HepG2 (cell line): Measurements from ENCODE around the gene IL32. TPM values are rescaled to one million over a fixed set of nuclear protein-coding genes. Genes with fewer than 3 reads are reported as not detected.

ENCODE experiments used
- HNRNPK ChIP-seq: fragments of 200-400 bp; formaldehyde crosslinking; IDR thresholded peaks from 2 replicates; pipeline ENCODE4 v1.6.1; 2018; ENCODE audit warnings: low read length, low read depth, moderate library complexity, mild to moderate bottlenecking; ENCODE audit not compliant: poor library complexity, severe bottlenecking
- LCORL ChIP-seq, 2 experiments: fragments of 450-650 bp in 1 of 2; sonication (generic) in 1 of 2; formaldehyde crosslinking in 1 of 2; IDR thresholded peaks; 2 replicates each; pipeline versions ENCODE4 v1.5.0 to v1.6.1; 2017 to 2020; ENCODE audit warnings: antibody characterized with exemption in 1 of 2, missing genetic modification reagents in 1 of 2
- MED13 ChIP-seq: sonication (generic); formaldehyde crosslinking; IDR thresholded peaks from 2 replicates; pipeline ENCODE4 v1.5.0; 2020; ENCODE audit warnings: missing genetic modification reagents
- SMAD1 ChIP-seq: sonication (generic); formaldehyde crosslinking; IDR thresholded peaks from 2 replicates; pipeline ENCODE4 v1.4.0; 2020; ENCODE audit warnings: missing genetic modification reagents, low read depth, mild to moderate bottlenecking, borderline replicate concordance
- ZBTB3 ChIP-seq: sonication (generic); formaldehyde crosslinking; IDR thresholded peaks from 2 replicates; pipeline ENCODE4 v1.4.0; 2020; ENCODE audit warnings: low read depth, mild to moderate bottlenecking, moderate library complexity, missing genetic modification reagents, borderline replicate concordance
- ZBTB38 ChIP-seq: sonication (generic); formaldehyde crosslinking; IDR thresholded peaks from 2 replicates; pipeline ENCODE4 v1.5.1; 2020; ENCODE audit warnings: mild to moderate bottlenecking, missing genetic modification reagents
- ZEB1 ChIP-seq: IDR thresholded peaks from 2 replicates; pipeline ENCODE4 v1.6.1; 2012; ENCODE audit warnings: mild to moderate bottlenecking, low read depth, inconsistent platforms; ENCODE audit not compliant: insufficient replicate concordance
- ZNF570 ChIP-seq: sonication (generic); formaldehyde crosslinking; IDR thresholded peaks from 2 replicates; pipeline ENCODE4 v1.4.0; 2020; ENCODE audit warnings: mild to moderate bottlenecking, missing genetic modification reagents, borderline replicate concordance
- ZNF782 ChIP-seq: sonication (generic); formaldehyde crosslinking; IDR thresholded peaks from 2 replicates; pipeline ENCODE4 v1.4.0; 2020; ENCODE audit warnings: missing genetic modification reagents, mild to moderate bottlenecking, borderline replicate concordance
- polyA plus RNA-seq, 8 experiments: library from polyadenylated mRNA; depleted of rRNA in 3 of 8; stranded (reverse) in 7 of 8; unstranded in 1 of 8; fragments of >200 nt; fragmentation: Illumina TruSeq in 4 of 8; extraction: Trizol in 4 of 8; gene quantifications; 2 replicates each; pipeline versions ENCODE4 v1.2.1 to v1.2.3, GENCODE V29; 2011 to 2016; ENCODE audit warnings: low read depth in 4 of 8, missing spikeins in 1 of 8, mixed read lengths in 1 of 8; ENCODE audit not compliant: insufficient read depth in 1 of 8
- total RNA-seq, 5 experiments: library from RNA; depleted of rRNA; stranded (reverse); fragments of >200 nt; fragmentation: Illumina TruSeq; extraction: Trizol; gene quantifications; 2 replicates each; pipeline ENCODE4 v1.2.3, GENCODE V29; 2016; ENCODE audit warnings: low read depth in 1 of 5
- TF ChIP-seq, protein P1 (sequence below): sonication (generic); formaldehyde crosslinking; IDR thresholded peaks from 2 replicates; pipeline ENCODE4 v1.5.0; 2020; ENCODE audit warnings: mild to moderate bottlenecking, missing genetic modification reagents

IL32 gene
- total and polyA plus RNA-seq, 2 of the 13 experiments (the other 11 are each of a cell fraction or from before 2014, with no cell fraction given), result 115 to 165 TPM

- TF ChIP-seq, protein P1, sequence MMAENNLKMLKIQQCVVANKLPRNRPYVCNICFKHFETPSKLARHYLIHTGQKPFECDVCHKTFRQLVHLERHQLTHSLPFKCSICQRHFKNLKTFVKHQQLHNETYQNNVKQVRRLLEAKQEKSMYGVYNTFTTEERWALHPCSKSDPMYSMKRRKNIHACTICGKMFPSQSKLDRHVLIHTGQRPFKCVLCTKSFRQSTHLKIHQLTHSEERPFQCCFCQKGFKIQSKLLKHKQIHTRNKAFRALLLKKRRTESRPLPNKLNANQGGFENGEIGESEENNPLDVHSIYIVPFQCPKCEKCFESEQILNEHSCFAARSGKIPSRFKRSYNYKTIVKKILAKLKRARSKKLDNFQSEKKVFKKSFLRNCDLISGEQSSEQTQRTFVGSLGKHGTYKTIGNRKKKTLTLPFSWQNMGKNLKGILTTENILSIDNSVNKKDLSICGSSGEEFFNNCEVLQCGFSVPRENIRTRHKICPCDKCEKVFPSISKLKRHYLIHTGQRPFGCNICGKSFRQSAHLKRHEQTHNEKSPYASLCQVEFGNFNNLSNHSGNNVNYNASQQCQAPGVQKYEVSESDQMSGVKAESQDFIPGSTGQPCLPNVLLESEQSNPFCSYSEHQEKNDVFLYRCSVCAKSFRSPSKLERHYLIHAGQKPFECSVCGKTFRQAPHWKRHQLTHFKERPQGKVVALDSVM (CRISPR knock-in tag), result no peak
- TF ChIP-seq ZEB1 (no peak), ZBTB3 (CRISPR knock-in tag) (no peak), MED13 (CRISPR knock-in tag) (no peak), ZBTB38 (CRISPR knock-in tag) (no peak), ZNF570 (no peak), ZNF782 (CRISPR knock-in tag) (no peak), HNRNPK (peak; percentile 15), SMAD1 (CRISPR knock-in tag) (no peak), LCORL (IDR thresholded peaks at IDR 0.05) (no peak), LCORL (CRISPR knock-in tag; IDR thresholded peaks at IDR 0.05) (0 out of 2 replicates have a peak, but pooled peaks have one; percentile 27)
Measured at GRCh38 chr16:3045758-3046640, 19.4 kb upstream of the IL32 start, which contains the start of gene MMP25 (continued).
